Prostate gland (tissue), 2 donors: ENCODE data around the gene NEIL3. TPM values are rescaled to one million over a fixed set of nuclear protein-coding genes. Genes with fewer than 3 reads are reported as not detected.

Experiments used
- DNase-seq: peaks from one replicate; pipeline ENCODE4 v3.0.0-alpha.2; 2019; ENCODE audit warnings: low spot score
- H3K27ac ChIP-seq, 2 donors: fragments of 200-600 bp; sonication (generic); 2 replicates each; pipeline ENCODE4 v1.5.1; 2017 to 2019
- H3K27me3 ChIP-seq: fragments of 200-600 bp; sonication (generic); replicated peaks from 2 replicates; pipeline ENCODE4 v1.5.1; 2019; ENCODE audit not compliant: insufficient read depth
- H3K36me3 ChIP-seq, 2 donors: fragments of 200-600 bp; sonication (generic); 1 replicate in 1 of 2; 2 replicates in 1 of 2; pipeline versions ENCODE4 v1.5.1 to v1.8.1; 2017 to 2019
- H3K4me1 ChIP-seq: fragments of 200-600 bp; sonication (generic); replicated peaks from 2 replicates; pipeline ENCODE4 v1.5.1; 2019
- H3K4me3 ChIP-seq, 2 donors: fragments of 200-600 bp; sonication (generic); 2 replicates each; pipeline ENCODE4 v1.5.1; 2017 to 2019
- H3K9me3 ChIP-seq: fragments of 200-600 bp; sonication (generic); 2 replicates; pipeline ENCODE4 v1.5.1; 2017
- CTCF ChIP-seq, 4 experiments: fragments of 200-600 bp in 2 of 4; fragments of 450-650 bp in 2 of 4; sonication (generic) in 2 of 4; IDR thresholded peaks; 1 replicate in 3 of 4; 2 replicates in 1 of 4; pipeline ENCODE4 v1.5.1; 2016 to 2019; ENCODE audit warnings: antibody characterized with exemption in 4 of 4, mild to moderate bottlenecking in 2 of 4, moderate library complexity in 2 of 4
- POLR2A ChIP-seq: fragments of 450-650 bp; IDR thresholded peaks from one replicate; pipeline ENCODE4 v1.6.1; 2016; ENCODE audit warnings: antibody characterized with exemption, mild to moderate bottlenecking
- POLR2AphosphoS5 ChIP-seq: sonication (generic); formaldehyde crosslinking; IDR thresholded peaks from one replicate; pipeline ENCODE4 v1.6.1; 2017; ENCODE audit warnings: antibody characterized with exemption
- WGBS: methylation state at CpG from one replicate; pipeline ENCODE4 v1.1.5; 2018; 5-methylcytosine and 5-hydroxymethylcytosine counted together
- intact Hi-C: fragments of 100-400 bp; cut with DNase I; formaldehyde crosslinking; loops from one replicate; pipeline ENCODE4 v1.14.2; 2022
- total RNA-seq, 2 donors: library from RNA; depleted of rRNA; stranded (reverse); fragments of >200 nt; gene quantifications; one replicate each; pipeline ENCODE4 v1.1.0, GENCODE V29; 2016

Gene NEIL3
- total RNA-seq: under 1 TPM; 0.51 to 0.59 TPM

GRCh38 chr4:177309522-177310371, at the start of gene NEIL3:
TSS of gene NEIL3 (plus strand) at chr4:177309874. CDS start at chr4:177309954, 80 bp downstream.
- peak; percentile 56 for DNase-seq
- no peak within 1 kb of the TSS for H3K27ac ChIP-seq
- intact Hi-C loops: no loop called here

GRCh38 chr4:177263818-177264217, 45.9 kb upstream of the NEIL3 start:
- intact Hi-C loops: no loop called here
- TF ChIP-seq CTCF (IDR thresholded peaks at IDR 0.05): no peak
- no peak for TF ChIP-seq POLR2AphosphoS5
- TF ChIP-seq POLR2A: no peak

More at GRCh38 chr4:177309522-177310371, at the start of gene NEIL3:
- Histone ChIP-seq H3K36me3 (no peaks in the 10 kb centered on the region), H3K4me1 (peaks cover 3% of the 10 kb centered on the region), H3K9me3 (no peaks in the 10 kb centered on the region), H3K27me3 (no peaks in the 10 kb centered on the region), H3K4me3 (peak within 1 kb of the TSS; percentile 32 to 38)
- WGBS: under 1% methylated on average over 52 of the region's 52 CpGs
- TF ChIP-seq POLR2AphosphoS5 (no peak), CTCF (IDR thresholded peaks at IDR 0.05) (no peak), POLR2A (no peak)

GRCh38 chr4:177264788-177265422, 44.8 kb upstream of the NEIL3 start:
- no peak for TF ChIP-seq CTCF (IDR thresholded peaks at IDR 0.05)
- TF ChIP-seq POLR2A: no peak
- no peak for TF ChIP-seq POLR2AphosphoS5
- no peak overlapping the region for H3K27ac ChIP-seq
- H3K27me3 ChIP-seq: no peaks in the 10 kb centered on the region
- WGBS: 24% methylated on average over 2 of the region's 2 CpGs
- H3K9me3 ChIP-seq: no peaks in the 10 kb centered on the region
- no peaks in the 10 kb centered on the region for H3K36me3 ChIP-seq
- H3K4me3 ChIP-seq: no peak overlapping the region
- H3K4me1 ChIP-seq: no peaks in the 10 kb centered on the region
- DNase-seq: no peak
- intact Hi-C loops: no loop called here

More at GRCh38 chr4:177263818-177264217, 45.9 kb upstream of the NEIL3 start:
- no peak for DNase-seq
- Histone ChIP-seq H3K27me3 (no peaks in the 10 kb centered on the region), H3K9me3 (no peaks in the 10 kb centered on the region), H3K4me1 (no peaks in the 10 kb centered on the region), H3K27ac (no peak overlapping the region), H3K4me3 (no peak overlapping the region), H3K36me3 (no peaks in the 10 kb centered on the region)
- WGBS: 78% methylated on average over 7 of the region's 7 CpGs

GRCh38 chr4:177265729-177266128, 43.9 kb upstream of the NEIL3 start:
- intact Hi-C loops: no loop called here
- 77% methylated on average over 3 of the region's 3 CpGs for WGBS
- no peaks in the 10 kb centered on the region for H3K36me3 ChIP-seq
- H3K9me3 ChIP-seq: no peaks in the 10 kb centered on the region
- H3K4me3 ChIP-seq: no peak overlapping the region
- no peaks in the 10 kb centered on the region for H3K4me1 ChIP-seq
- TF ChIP-seq CTCF (IDR thresholded peaks at IDR 0.05) (no peak), POLR2A (no peak), POLR2AphosphoS5 (no peak)
- H3K27me3 ChIP-seq: no peaks in the 10 kb centered on the region
- H3K27ac ChIP-seq: no peak overlapping the region
- DNase-seq: no peak
